ENCODE measurements around the gene OTUD1. TPM values are rescaled to one million over a fixed set of nuclear protein-coding genes. Genes with fewer than 3 reads are reported as not detected.
A peak's percentile ranks its signal among the peaks of the same experiment; 100 is the strongest.

Gene OTUD1
- total RNA-seq, 1 donor from 2014 or later = 11.9 TPM

GRCh38 chr10:23448323-23448722 is 9.4 kb downstream of the OTUD1 start:
- TF ChIP-seq CTCF (IDR thresholded peaks at IDR 0.05; ENCODE audit: unreplicated experiment) = no peak
- DNase-seq (ENCODE audit: low spot score) = no peak
- Mint-ChIP-seq H3K9me3 (ENCODE audit: unreplicated experiment) (no peaks in the 10 kb centered on the region), H3K27ac (ENCODE audit: unreplicated experiment) (peak overlapping the region; percentile 86), H3K4me3 (ENCODE audit: unreplicated experiment) (no peak overlapping the region), H3K4me1 (ENCODE audit: unreplicated experiment) (peaks cover 41% of the 10 kb centered on the region), H3K27me3 (ENCODE audit: unreplicated experiment) (no peaks in the 10 kb centered on the region), H3K36me3 (ENCODE audit: low read depth, unreplicated experiment) (no peaks in the 10 kb centered on the region)

GRCh38 chr10:23448802-23449570 is 10.1 kb downstream of the OTUD1 start:
- Mint-ChIP-seq H3K36me3 (ENCODE audit: low read depth, unreplicated experiment) (no peaks in the 10 kb centered on the region), H3K9me3 (ENCODE audit: unreplicated experiment) (no peaks in the 10 kb centered on the region), H3K27me3 (ENCODE audit: unreplicated experiment) (no peaks in the 10 kb centered on the region), H3K27ac (ENCODE audit: unreplicated experiment) (peak overlapping the region; percentile 86), H3K4me1 (ENCODE audit: unreplicated experiment) (peaks cover 41% of the 10 kb centered on the region), H3K4me3 (ENCODE audit: unreplicated experiment) (no peak overlapping the region)
- no peak for DNase-seq (ENCODE audit: low spot score)
- TF ChIP-seq CTCF (IDR thresholded peaks at IDR 0.05; ENCODE audit: unreplicated experiment) = no peak

GRCh38 chr10:23452033-23452655 is 13.3 kb downstream of the OTUD1 start:
- Mint-ChIP-seq H3K36me3 (ENCODE audit: low read depth, unreplicated experiment) (no peaks in the 10 kb centered on the region), H3K27me3 (ENCODE audit: unreplicated experiment) (no peaks in the 10 kb centered on the region), H3K4me3 (ENCODE audit: unreplicated experiment) (no peak overlapping the region), H3K9me3 (ENCODE audit: unreplicated experiment) (no peaks in the 10 kb centered on the region), H3K27ac (ENCODE audit: unreplicated experiment) (no peak overlapping the region), H3K4me1 (ENCODE audit: unreplicated experiment) (peaks cover 31% of the 10 kb centered on the region)
- DNase-seq (ENCODE audit: low spot score) = no peak
- no peak for TF ChIP-seq CTCF (IDR thresholded peaks at IDR 0.05; ENCODE audit: unreplicated experiment)

GRCh38 chr10:23453465-23453864 is 14.6 kb downstream of the OTUD1 start:
- no peaks in the 10 kb centered on the region for H3K27me3 Mint-ChIP-seq (ENCODE audit: unreplicated experiment)

More at GRCh38 chr10:23453465-23453864, 14.6 kb downstream of the OTUD1 start:
- no peak for TF ChIP-seq CTCF (IDR thresholded peaks at IDR 0.05; ENCODE audit: unreplicated experiment)
- no peaks in the 10 kb centered on the region for H3K36me3 Mint-ChIP-seq (ENCODE audit: low read depth, unreplicated experiment)
- peaks cover 24% of the 10 kb centered on the region for H3K4me1 Mint-ChIP-seq (ENCODE audit: unreplicated experiment)
- no peak overlapping the region for H3K4me3 Mint-ChIP-seq (ENCODE audit: unreplicated experiment)
- DNase-seq (ENCODE audit: low spot score) = no peak
- H3K27ac Mint-ChIP-seq (ENCODE audit: unreplicated experiment) = no peak overlapping the region
- H3K9me3 Mint-ChIP-seq (ENCODE audit: unreplicated experiment) = no peaks in the 10 kb centered on the region
